NT2/D1 (cell line): ENCODE results near the gene PRAC1.
A peak's percentile ranks its signal among the peaks of the same experiment; 100 is the strongest.

Experiments
- DNase-seq: peaks from one replicate; pipeline ENCODE4 v3.0.0-alpha.2; 2011; ENCODE audit warnings: low read depth, low spot score
- H3K27me3 ChIP-seq: 2 replicates; pipeline ENCODE4 v1.6.0; 2011; ENCODE audit warnings: mild to moderate bottlenecking; ENCODE audit not compliant: insufficient read length, insufficient read depth
- H3K36me3 ChIP-seq: 2 replicates; pipeline ENCODE4 v1.6.1; 2011; ENCODE audit warnings: mild to moderate bottlenecking, low read length, mixed read lengths; ENCODE audit not compliant: insufficient read depth, insufficient read length
- H3K4me1 ChIP-seq: 2 replicates; pipeline ENCODE4 v1.5.1; 2011; ENCODE audit not compliant: insufficient read depth, insufficient read length
- H3K4me3 ChIP-seq: 2 replicates; pipeline ENCODE4 v1.5.1; 2011; ENCODE audit warnings: low read depth; ENCODE audit not compliant: insufficient read length
- H3K9ac ChIP-seq: 2 replicates; pipeline ENCODE4 v1.6.0; 2011; ENCODE audit warnings: low read depth; ENCODE audit not compliant: insufficient read length
- H3K9me3 ChIP-seq: 2 replicates; pipeline ENCODE4 v1.5.1; 2011; ENCODE audit warnings: mild to moderate bottlenecking, low read length; ENCODE audit not compliant: insufficient read depth
- SUZ12 ChIP-seq: IDR thresholded peaks from 2 replicates; pipeline ENCODE4 v1.6.1; 2011; ENCODE audit not compliant: insufficient read length, insufficient read depth; ENCODE audit errors: extremely low read depth
- YY1 ChIP-seq: IDR thresholded peaks from 2 replicates; pipeline ENCODE4 v1.6.1; 2011; ENCODE audit not compliant: insufficient read length, insufficient read depth
- ZNF274 ChIP-seq: IDR thresholded peaks from 2 replicates; pipeline ENCODE4 v1.6.1; 2011; ENCODE audit warnings: mild to moderate bottlenecking, low read depth, low read length

The PRAC1 gene

GRCh38 chr17:48724251-48725003 is 2.1 kb upstream of the PRAC1 start:
- H3K4me3 ChIP-seq = no peak overlapping the region
- no peak for DNase-seq
- no peak overlapping the region for H3K9ac ChIP-seq
- H3K4me1 ChIP-seq = peaks cover 8% of the 10 kb centered on the region
- no peaks in the 10 kb centered on the region for H3K9me3 ChIP-seq
- H3K27me3 ChIP-seq = peaks cover 99% of the 10 kb centered on the region
- TF ChIP-seq YY1 (no peak), SUZ12 (peak; percentile 65), ZNF274 (no peak)
- no peaks in the 10 kb centered on the region for H3K36me3 ChIP-seq

DNA sequence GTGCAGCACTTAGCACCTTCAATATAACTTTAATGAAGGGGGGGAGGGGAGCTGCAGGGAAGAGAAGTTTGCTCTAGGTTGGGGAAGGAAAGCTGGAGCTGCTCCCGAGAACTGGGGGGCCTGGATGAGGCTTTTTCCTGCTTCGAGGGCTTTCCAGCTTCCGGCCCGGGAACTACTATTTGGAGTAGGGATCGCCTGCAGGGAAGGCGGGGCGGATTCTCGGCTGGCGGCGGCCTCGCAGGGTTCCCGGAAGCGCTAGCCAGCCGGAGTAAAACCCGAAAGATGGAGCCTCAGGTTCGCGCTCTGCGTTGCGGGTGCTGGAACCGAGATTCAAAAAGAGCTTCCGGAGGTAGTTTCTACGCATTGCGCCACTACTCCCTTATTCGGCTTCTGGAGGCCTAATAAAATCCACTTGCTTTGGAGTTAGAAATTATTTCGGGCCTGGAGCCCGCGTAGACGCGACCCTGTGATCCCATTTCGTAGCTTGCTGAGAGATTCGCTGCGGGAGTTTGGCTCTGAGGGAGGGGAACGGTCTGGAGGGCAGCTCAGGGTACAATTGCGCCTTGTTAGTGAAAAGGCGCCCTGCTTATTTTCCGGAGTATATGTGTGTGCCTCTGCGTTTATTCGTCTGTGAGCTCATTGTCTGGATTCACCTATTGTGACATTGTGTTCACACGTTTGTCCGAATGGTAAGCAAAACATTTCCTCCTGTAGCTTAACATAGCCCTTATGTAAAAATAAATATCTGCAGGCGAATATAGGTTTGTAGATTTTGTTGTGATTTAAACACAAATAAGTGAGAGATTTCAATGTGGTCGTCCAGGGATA is 1.3 kb upstream of the PRAC1 start:
- Histone ChIP-seq H3K4me1 (peaks cover 14% of the 10 kb centered on the region), H3K27me3 (peaks cover 100% of the 10 kb centered on the region), H3K4me3 (peak overlapping the region; percentile 12), H3K9me3 (no peaks in the 10 kb centered on the region), H3K9ac (peak overlapping the region; percentile 13), H3K36me3 (no peaks in the 10 kb centered on the region)
- TF ChIP-seq YY1 = no peak
- no peak for TF ChIP-seq ZNF274
- TF ChIP-seq SUZ12 = no peak
- DNase-seq = no peak

- peak within 1 kb of the TSS; percentile 12 for H3K4me3 ChIP-seq
- peaks cover 100% of the 10 kb centered on the region for H3K27me3 ChIP-seq
- H3K9me3 ChIP-seq = no peaks in the 10 kb centered on the region
- H3K36me3 ChIP-seq = no peaks in the 10 kb centered on the region
- TF ChIP-seq SUZ12 (peak; percentile 3), YY1 (no peak)
- no peak for DNase-seq
- peak within 1 kb of the TSS; percentile 13 for H3K9ac ChIP-seq
- peaks cover 20% of the 10 kb centered on the region for H3K4me1 ChIP-seq
Observed at GRCh38 chr17:48722915-48723422, 651 bp upstream of the PRAC1 start, which contains the start of gene PRAC2. Gene PRAC2, plus strand, starts transcription at chr17:48723185. Its CDS starts 1,226 bp downstream, at chr17:48724411.

DNA sequence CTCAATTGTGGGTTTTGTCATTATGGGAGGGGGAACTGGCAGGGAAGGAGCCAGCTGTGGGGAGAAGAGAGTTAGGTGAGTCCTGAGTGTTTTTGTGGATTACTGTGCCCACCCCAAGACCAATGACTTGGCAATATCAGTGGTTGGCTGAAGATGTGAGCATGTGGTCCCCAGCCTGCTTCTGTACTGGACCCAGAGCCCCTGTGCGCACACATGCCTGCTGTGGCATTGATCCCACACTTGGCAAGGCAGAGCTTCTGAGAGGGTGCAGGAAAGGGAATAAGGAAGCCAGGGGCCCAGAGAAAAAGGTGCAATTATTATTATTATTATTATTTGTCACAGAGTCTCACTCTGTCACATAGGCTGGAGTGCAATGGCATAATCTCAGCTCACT is 1.3 kb downstream of the PRAC1 start:
- H3K4me3 ChIP-seq = no peak overlapping the region
- no peak for TF ChIP-seq YY1
- no peak for TF ChIP-seq ZNF274
- TF ChIP-seq SUZ12 = no peak
- H3K9ac ChIP-seq = no peak overlapping the region
- DNase-seq = no peak
- H3K9me3 ChIP-seq = no peaks in the 10 kb centered on the region
- peaks cover 20% of the 10 kb centered on the region for H3K4me1 ChIP-seq
- H3K27me3 ChIP-seq = peaks cover 98% of the 10 kb centered on the region
- no peaks in the 10 kb centered on the region for H3K36me3 ChIP-seq

DNA sequence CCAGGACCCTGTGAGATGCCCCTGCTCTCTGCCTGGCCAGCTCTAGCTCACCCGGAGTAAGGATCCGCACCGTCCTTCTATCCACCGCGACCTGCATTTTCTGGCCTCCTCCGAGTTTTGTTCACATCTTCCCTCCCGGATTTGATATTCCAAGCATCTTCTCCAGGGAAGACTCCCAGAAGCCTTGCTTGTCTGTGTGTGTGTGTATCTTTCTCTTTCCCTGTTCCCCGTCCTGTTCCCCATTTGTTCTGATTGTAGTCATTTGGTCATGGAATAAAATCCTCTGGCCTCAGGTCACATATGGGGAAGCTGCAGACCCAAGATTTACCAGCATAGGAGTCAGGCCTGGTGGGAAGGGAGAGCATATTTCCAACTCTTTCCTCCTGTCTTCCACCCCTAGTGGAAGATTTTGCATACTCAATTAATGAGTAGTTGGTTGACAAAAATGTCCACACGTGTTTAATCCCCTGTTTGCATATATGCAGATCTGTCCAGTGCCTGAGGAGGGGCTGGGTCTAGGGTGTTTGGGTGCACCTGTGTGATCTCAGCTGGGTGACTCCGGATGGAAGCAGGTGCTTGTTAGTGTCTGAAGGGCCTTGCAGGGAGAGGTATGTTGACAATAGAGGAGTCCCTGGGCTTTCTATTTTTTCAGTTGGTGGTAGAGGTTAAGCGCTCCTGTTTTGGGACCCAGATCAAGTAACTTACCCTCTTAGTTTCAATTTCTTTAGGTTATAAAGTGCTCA is 1.9 kb downstream of the PRAC1 start:
- no peaks in the 10 kb centered on the region for H3K9me3 ChIP-seq
- H3K9ac ChIP-seq = peak overlapping the region; percentile 27
- H3K4me3 ChIP-seq = no peak overlapping the region
- peaks cover 95% of the 10 kb centered on the region for H3K27me3 ChIP-seq
- peaks cover 20% of the 10 kb centered on the region for H3K4me1 ChIP-seq
- TF ChIP-seq ZNF274 (no peak), SUZ12 (peak; percentile 61), YY1 (no peak)
- DNase-seq = no peak
- H3K36me3 ChIP-seq = no peaks in the 10 kb centered on the region

- H3K27me3 ChIP-seq = peaks cover 88% of the 10 kb centered on the region
- H3K36me3 ChIP-seq = no peaks in the 10 kb centered on the region
- peaks cover 20% of the 10 kb centered on the region for H3K4me1 ChIP-seq
- peak overlapping the region; percentile 45 for H3K4me3 ChIP-seq
- peak; percentile 63 for DNase-seq
- TF ChIP-seq SUZ12 (no peak), YY1 (no peak), ZNF274 (no peak)
- H3K9me3 ChIP-seq = no peaks in the 10 kb centered on the region
- H3K9ac ChIP-seq = peak overlapping the region; percentile 72
Observed at GRCh38 chr17:48719642-48720265, 2.6 kb downstream of the PRAC1 start.
